ENCODE data around the gene TTLL8. TPM values are rescaled to one million over a fixed set of nuclear protein-coding genes. Genes with fewer than 3 reads are reported as not detected.

The TTLL8 gene
- total RNA-seq, 1 donor from 2014 or later, result not detected

DNA sequence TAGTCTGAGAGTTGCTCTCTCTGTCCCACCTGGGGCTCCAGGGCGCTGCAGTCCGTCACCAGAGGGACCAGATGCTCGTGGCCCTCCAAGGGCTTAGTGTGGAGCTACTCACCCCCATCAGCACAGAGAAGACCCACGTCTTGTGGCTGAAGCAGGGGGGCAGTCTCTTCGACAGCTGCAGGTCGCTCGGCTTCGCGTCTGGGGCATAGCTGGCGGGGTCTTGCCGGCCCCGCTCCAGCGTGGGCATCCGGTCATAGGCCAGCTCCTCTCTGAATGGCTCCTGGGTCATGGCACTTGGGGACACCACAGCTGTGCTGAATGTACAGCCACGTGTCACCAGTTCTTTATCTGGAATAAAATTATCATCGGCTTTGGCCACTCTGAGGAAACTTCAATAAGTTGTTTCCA lies 26.5 kb upstream of the TTLL8 start:
- ATAC-seq (no peak), DNase-seq (ENCODE audit: missing footprints) (no peak)
- intact Hi-C loops (cut with DNase I), result no loop called here

DNA sequence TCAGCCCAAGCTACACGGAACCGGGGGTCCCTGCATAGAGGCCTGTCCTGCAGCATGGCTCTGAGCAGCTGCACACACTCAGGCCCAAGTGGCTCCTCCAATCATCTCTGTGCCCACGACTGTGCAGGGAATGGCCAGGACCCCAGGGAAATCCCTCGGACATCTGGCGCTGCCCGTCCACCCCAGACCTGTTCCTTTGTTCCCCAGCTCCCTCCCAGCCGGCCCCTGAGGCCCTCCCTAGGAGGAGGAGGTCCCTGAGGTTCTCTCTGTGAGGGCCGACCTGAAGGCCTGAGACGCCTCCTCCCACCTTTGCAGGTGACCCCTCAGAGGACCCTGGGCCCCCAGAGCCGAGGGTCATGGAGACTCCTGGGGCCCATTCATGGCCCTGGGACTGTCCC lies 26.0 kb upstream of the TTLL8 start:
- intact Hi-C loops (cut with DNase I), result no loop called here
- DNase-seq (ENCODE audit: missing footprints) (no peak), ATAC-seq (no peak)

- ATAC-seq, result no peak
- intact Hi-C loops (cut with DNase I), result no loop called here
- DNase-seq (ENCODE audit: missing footprints), result no peak
Measured at GRCh38 chr22:50083462-50084079, 25.5 kb upstream of the TTLL8 start.

DNA sequence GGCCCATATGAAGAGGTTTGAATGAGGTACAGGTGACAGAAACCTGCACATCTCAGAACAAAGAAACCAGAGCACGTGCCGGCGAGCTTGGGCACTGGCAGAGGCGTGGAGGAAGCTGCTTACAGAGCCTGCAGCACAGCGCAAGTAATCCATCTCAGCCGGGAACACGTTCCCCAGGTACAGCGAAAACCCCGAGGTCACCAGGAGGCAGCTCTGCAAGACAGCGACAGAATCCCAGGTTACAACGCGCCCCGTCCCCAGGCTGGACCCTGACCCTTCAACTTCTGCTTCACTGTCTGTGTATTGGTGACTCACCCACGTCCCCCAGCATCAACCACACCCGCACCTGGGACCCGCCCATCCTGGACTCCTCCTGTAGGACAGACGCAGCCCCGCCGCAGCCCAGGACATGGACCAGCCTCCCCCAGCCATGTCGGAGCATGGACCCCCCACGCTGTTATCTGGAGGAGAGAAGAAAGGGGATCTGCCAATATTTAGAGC lies 24.9 kb upstream of the TTLL8 start:
- ATAC-seq (no peak), DNase-seq (ENCODE audit: missing footprints) (no peak)
- intact Hi-C loops (cut with DNase I), result no loop called here

- ATAC-seq (no peak), DNase-seq (ENCODE audit: missing footprints) (no peak)
- intact Hi-C loops (cut with DNase I), result no loop called here
Measured at GRCh38 chr22:50082197-50082715, 24.2 kb upstream of the TTLL8 start.

DNA sequence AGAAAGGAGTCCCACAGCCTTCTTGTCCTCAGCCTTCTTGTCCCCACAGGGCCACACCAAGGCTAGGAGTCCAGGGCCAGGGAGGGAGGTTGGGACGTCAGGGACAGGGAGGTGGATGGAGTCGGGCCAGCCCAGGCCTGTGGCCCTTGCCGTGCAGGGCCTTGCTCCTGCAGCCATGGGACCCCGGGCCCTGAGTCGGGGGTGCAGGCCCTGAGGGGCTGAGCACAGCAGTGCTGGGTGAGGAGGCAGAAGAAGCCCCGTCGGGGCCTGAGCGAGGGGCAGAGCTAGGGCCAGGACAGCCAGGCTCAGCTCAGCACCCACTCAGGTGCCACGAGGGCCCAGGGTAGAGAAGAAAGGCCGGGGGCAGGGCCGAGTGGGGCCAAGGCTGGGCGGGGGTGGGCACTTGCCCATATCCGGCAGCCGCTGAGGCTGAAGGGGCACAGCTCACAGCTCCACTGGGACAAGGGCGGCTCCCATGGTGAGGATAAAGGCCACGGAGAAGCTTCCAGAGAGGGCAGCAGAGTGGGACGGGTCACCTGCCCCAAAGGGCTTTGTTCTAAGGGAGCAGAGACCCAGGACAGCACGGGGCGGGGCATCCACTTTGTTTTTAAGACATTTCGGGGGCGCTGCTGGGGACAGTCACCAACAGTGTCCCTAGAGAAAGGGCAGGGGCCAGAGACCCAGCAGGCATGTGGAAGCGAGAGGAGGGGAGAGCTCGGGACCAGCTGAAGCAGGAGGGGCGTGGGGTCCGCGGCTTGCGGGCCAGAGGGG lies 23.5 kb upstream of the TTLL8 start:
- ATAC-seq (no peak), DNase-seq (ENCODE audit: missing footprints) (no peak)
- intact Hi-C loops (cut with DNase I), result no loop called here

DNA sequence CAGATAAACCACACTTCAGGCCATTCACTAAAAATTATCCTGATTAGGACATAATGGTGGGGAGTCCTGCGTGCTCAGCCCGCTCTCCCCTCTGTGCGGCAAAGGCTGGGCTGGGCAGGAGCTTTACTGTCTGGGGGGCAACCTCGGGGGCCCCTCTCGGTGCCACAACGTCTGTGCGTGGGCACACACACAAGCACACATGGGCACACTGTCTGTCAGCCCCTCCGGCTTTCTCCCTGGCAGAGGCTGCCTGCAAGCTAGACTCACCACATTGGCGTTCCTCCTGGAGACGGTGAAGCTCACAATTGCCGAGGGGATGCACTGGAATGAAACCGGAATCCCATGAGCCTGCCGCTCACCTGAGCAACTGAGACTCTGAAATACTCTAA lies 22.0 kb upstream of the TTLL8 start:
- ATAC-seq (no peak), DNase-seq (ENCODE audit: missing footprints) (no peak)
- intact Hi-C loops (cut with DNase I), result no loop called here

GRCh38 chr22:50078761-50079160 lies 20.7 kb upstream of the TTLL8 start:
- intact Hi-C loops (cut with DNase I), result no loop called here
- ATAC-seq (no peak), DNase-seq (ENCODE audit: missing footprints) (no peak)

- ATAC-seq (no peak), DNase-seq (ENCODE audit: missing footprints) (no peak)
- intact Hi-C loops (cut with DNase I), result no loop called here
Measured at GRCh38 chr22:50078246-50078645, 20.1 kb upstream of the TTLL8 start.

DNA sequence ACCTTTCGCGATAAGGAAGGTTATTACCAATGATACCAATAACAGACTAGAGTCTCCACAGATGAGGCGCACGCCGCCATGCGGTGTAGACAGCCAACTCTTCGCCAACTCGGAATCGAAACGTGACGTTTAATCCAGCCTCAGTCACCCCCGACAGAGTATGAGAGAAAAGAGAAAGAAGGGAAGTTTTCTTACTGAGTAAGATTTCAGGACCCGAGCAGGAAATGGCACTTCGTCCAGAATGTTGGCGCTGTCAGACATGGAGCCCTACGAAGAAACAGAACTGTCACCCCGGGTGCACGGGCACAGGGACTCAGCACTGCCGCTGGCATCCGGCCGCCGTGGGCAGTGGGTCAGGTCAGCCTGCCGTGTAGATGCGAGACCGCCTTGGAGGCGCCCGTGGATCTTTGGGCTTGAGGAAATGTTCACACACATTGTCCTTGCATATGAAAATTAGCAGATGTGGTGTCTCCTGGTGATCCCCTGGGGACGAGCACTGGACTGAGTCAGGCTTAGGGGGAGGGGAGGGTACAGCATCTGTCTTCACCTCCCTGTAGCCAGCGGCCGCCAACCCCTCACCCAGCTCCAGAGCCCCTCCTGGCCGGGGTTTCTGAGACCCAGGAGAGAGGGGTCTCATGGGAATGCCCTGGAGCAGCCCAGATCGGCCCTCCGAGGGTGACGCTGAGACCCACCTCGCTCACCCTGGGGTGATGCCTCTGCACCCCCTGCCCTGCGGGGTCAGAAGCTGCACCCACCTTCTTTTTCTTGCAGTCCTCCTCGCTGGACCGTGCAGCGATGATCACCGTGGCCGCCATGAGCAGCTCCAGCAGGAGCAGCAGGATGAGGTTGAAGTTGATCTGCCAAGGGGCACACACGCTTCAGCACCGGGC lies 18.8 kb upstream of the TTLL8 start:
- ATAC-seq (peak; percentile 26), DNase-seq (ENCODE audit: missing footprints) (no peak)

GRCh38 chr22:50074551-50075530 lies 16.7 kb upstream of the TTLL8 start:
- intact Hi-C loops (cut with DNase I), result no loop called here
- ATAC-seq (no peak), DNase-seq (ENCODE audit: missing footprints) (no peak)

More for the DNA sequence above, 18.8 kb upstream of the TTLL8 start:
- intact Hi-C loops (cut with DNase I), result no loop called here

DNA sequence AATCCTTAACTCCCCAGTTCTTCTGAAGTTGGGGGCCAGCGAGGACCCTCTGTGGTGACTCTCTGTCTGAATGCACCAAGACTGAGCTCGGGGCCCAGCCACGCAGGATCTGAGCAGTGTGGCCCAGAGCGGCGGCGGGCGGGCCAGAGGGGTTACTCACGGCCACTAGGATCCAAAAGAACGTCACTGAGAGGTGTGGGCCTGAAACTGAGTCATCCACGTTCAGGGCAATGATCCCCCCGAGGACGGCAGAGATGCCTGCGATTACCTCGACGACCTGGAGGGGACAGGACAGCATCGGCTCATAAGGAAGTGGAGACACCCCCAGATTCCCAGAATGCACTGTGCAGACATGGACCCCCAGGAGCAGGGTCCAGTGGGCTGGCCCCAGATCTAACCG lies 16.0 kb upstream of the TTLL8 start:
- no peak for DNase-seq (ENCODE audit: missing footprints)
- no peak for ATAC-seq

DNA sequence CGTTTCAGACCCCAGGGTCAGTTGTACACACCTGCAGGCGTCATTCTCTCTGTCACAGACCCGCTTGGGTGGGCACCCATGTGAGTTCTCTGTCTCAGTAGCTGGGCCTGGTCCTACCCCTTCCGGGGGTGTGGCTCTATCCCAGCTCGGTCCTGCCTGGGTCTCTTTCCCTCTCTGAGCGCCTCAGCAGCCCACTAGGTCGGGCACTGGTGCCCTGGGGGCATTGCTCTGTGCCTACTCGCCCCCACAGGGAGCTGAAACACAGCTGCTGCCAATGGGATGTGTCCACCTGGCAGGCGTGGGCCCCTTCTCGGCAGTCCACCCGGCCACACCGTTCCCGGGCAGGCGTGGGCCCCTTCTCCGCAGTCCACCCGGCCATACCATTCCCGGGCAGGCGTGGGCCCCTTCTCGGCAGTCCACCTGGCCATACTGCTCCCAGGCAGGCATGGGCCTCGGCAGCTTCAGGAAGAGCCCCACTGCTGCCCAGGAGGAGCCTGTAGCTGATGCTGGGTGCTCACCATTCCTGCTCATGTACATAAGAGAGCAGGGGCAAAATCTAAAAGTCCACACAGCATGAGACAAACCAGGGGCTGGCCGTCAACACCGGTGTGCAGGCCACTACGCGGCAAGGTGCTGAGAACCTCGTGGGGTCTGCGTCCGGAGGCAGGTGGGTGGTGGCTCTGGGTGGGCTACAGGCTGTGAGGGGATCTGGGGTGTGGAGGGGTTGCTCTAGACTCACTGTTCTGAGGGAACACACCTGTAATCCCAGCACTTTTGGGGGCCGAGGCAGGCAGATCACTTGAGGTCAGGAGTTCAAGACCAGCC lies 14.8 kb upstream of the TTLL8 start:
- intact Hi-C loops (cut with DNase I), result no loop called here
- no peak for ATAC-seq
- DNase-seq (ENCODE audit: missing footprints), result no peak

More for the DNA sequence above, 16.0 kb upstream of the TTLL8 start:
- intact Hi-C loops (cut with DNase I), result no loop called here

GRCh38 chr22:50072167-50072555 lies 14.1 kb upstream of the TTLL8 start:
- no peak for ATAC-seq
- intact Hi-C loops (cut with DNase I), result no loop called here
- no peak for DNase-seq (ENCODE audit: missing footprints)

DNA sequence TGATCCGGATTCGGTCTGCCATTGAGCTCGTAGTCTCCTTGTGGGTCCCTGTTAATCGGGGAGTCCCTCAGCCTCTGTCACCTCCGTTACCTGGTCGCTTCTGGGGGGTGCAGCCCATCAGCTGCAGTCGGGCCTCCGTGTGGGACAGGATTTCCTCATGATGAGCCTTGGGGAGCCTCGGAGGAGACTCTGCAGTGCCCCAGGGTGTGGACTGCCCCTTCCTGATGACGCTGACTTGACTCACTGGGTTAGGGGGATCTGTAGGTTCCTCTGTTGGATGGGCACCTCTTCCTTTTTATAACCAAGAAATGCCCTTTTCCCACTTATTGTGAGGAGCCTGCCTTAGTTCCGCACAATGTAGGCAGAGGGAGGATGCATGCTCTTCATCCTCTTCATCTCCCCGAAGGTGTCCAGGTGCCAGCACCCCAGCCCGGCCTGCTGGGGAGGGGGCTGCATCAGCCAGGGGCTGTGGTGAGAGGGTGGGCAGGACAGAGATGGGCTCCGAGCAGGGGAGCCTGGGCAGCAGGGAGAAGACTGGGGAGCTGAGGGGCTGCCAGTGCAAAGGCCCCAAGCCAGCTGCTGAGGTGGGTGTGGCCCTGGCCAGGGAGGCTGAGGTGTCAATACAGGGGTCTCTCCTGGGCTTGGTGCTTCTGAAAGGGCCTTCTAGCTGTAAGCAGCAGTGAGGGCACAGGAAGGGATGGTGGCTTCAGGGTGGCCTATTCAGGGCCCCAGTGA lies 13.5 kb upstream of the TTLL8 start:
- intact Hi-C loops (cut with DNase I), result no loop called here
- DNase-seq (ENCODE audit: missing footprints) (no peak), ATAC-seq (no peak)

DNA sequence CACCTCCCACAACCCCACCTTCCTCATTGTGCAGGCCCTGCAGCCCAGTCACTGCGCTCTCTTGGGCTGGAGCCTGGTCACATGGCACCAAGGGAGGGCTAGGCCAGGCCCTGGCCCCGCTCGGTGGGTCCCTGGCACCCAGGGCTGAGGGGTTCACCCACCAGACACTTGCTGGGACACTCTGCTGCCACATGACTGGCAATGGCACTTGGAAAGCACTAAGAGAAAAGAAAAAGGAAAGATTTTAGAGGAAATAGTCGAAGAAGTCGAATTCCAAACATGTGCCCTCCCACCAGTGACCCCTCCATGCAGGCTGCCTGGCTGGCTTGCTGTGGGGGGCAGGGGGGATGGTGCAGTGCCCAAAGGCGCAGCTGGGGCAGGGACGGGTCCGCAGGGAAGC lies 12.3 kb upstream of the TTLL8 start:
- ATAC-seq (no peak), DNase-seq (ENCODE audit: missing footprints) (no peak)
- intact Hi-C loops (cut with DNase I), result no loop called here

- DNase-seq (ENCODE audit: missing footprints), result no peak
- intact Hi-C loops (cut with DNase I), result no loop called here
- ATAC-seq, result no peak
Measured at GRCh38 chr22:50068096-50068495, 10.0 kb upstream of the TTLL8 start.

Measured in Right ventricle myocardium inferior (tissue), 1 donor.